Epidermal melanocyte (primary cell): ENCODE data around the gene TNRC6C.

Source experiments
- DNase-seq: peaks from one replicate; pipeline ENCODE4 v3.0.0; 2011; ENCODE audit warnings: low spot score; ENCODE audit not compliant: insufficient read length

Gene TNRC6C

DNA sequence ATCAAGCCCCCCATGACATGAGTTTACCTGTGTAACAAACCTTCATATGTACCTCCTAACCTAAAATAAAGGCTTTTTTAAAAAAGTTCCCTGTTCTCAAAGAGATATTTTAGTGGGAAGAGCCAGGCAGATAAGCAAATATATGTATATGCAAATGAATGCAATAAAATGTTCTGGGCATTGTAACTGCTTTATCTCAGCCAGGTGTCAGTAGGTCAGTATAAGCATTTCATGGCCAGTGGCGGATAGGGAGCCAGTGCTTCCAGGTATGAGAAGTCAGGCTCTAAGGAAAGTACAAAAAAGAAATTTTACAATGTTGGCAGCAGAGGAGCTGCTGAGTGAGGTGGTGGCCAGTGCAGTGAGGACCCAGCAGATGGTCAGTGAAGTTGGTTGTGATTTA, 53.9 kb downstream of the TNRC6C start:
- DNase-seq, result no peak

DNA sequence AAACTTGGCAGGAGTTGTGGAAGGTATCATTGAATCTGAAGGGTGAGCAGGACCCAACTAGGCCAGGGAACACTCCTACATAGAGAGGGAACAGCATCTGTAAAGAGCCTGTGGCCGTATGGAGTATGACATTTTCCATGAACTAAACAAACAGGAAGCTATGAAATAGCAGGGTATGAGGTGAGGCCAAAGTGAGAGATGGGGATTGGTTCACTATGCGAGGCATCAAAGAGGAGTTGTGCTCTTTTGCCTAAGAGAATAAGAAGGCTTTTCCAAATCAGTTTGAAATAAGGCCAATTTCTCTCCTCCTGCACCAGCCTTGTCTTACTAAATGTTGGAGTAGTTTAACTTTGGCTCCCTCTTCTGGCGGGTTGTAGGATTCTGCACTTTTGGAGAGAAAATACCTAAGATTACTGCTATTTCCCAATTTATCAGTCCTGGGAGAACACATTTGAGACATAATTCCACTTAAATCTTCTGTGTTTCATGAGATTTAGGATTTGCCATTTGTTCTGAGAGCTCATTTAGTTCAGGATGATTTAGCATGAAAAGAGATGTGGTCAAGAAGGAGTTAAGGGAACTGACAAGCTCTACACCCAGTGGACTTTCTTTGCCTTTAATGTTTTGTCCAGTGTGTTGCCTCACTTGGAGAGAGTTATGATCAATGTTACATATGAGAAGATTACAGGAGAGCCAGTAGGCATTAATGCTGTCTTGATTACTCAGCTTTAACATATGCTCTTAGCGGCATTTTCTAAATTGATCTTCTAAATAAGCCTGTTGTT, 55.4 kb downstream of the TNRC6C start:
- DNase-seq, result peak; percentile 56

DNA sequence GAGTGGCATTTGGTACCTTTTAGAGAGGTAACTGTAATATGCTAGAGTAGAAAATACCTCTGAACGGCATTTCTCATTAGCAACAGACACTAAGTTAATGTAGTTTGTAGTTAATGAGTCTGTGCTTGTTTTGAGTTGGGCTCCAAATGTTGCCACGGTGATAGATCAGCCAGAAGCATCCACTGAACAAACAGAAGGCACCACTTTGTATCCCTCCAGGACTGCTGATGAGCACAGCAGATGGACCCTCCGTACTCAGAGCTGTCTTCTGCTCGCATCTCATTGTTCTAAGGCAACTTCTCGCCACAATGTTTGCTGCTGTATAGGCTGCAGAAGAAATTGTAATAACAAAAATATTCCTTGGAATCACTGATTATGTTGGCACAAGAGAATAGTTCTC, 56.1 kb downstream of the TNRC6C start:
- no peak for DNase-seq

DNA sequence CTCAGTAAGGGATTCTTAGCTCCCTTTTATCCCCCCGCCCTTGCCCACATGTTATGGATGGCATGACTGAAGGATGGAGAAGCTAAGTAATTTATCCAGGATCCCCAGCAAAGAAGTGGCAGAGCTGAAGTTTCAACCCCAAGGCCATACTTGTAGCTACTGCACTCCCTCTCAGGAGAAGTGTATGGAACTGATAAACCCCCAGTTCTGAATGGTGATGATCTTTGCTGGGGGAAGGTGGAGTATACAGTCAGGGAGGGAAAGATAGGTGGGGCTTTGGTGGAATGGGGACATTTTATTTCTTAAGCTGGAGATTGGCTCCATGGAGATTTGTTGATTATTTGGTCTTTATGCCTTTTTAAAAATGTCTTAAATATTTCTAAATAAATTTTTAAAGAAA, 58.3 kb downstream of the TNRC6C start:
- no peak for DNase-seq

DNA sequence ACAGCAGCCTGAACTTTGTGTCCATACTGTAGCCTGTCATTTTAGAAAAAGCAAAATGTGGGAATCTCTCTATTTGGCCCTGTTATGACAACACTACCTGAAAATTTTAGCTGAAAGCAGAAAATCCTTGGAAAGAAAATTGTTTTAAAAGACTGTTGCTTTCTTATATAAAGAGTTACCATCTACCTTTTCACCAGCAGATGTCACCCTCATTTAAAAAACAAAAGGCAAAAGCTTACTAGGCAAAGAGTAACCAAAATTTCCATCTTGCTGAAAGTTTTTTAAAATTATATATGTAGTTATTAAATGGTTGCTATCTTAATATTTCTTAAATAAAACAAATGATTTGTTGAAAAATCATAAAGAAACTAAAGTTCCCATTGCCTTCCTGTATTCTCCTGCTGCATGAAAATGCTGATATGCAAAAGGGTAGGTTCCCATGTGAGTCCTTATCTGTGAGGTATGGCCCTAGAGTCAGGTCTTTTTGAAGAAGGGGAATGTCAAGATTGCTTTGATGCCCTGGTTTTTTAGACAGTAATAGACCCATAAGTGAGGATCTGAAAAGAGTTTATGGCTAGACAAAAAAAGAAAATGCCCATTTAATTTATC, 61.0 kb downstream of the TNRC6C start:
- no peak for DNase-seq

DNA sequence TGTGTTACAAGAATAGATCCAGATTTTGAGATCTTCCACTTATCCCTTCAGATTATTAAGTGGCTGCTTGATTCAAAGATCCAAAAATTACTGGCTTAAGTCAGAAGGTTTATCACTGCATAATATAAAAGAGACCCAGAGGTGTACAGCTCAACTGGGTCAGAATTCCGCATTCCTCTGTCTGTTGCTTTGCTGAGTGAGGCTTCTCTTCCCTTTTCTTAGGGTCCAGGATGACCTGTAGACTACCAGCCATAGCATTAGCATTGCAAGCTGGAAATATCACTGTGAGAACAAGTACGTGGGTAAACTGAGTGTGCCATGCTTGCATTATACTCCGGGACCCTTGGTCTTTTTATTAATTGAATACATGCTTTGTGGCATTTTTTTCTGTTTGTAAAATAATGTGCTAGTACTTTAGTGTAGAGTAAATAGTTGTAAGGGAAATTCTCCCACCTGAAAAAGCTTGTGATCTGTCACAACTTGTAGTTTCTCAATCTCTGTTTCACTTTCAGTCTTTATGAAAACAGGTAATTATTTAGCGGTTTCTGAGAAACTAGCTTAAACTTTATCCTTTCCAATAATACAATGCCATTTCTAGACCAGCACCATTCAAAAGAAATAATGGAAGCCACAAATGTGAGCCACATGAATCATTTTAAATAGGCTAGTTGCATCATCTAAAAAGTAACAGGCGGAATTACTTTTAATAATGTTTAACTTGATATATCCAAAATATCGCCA, 61.6 kb downstream of the TNRC6C start:
- no peak for DNase-seq

DNA sequence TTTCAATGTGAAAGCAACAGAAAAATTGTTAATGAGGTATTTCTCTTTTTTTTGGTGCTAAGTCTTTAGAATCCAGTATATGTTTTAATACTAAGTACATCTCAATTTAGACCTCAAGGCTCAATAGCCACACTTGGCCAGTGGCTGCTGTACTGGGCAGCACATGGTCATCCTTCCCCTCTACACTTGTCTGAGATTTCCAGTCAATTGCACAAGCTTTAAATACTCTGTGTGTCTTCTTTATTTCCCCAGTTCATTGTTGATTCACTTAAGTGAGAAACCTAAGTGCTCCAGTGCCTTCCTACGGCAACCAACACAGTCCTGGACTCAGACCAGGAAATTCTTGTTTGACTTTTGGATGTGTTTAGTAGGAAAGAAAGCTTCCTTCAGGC, 62.2 kb downstream of the TNRC6C start:
- DNase-seq, result no peak

DNA sequence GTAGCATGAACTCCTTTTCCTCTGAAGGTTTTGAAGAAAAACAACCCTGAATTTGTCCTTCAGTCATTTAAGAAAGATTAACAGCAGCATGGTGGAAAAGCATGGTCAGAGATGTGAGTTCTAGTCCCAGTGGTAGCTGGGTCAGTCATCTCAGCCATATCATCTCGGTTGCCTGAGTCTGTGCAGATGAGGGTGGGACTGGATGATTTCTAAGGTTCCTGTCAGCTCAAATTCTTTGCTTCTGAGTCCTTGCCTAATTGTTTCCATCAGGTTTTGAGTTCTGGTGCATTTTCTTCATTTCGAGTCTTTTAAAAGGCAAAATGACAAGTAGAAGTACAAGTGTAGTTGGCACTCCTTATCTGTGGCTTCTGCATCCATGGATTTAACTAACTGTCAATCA, 63.9 kb downstream of the TNRC6C start:
- no peak for DNase-seq

DNA sequence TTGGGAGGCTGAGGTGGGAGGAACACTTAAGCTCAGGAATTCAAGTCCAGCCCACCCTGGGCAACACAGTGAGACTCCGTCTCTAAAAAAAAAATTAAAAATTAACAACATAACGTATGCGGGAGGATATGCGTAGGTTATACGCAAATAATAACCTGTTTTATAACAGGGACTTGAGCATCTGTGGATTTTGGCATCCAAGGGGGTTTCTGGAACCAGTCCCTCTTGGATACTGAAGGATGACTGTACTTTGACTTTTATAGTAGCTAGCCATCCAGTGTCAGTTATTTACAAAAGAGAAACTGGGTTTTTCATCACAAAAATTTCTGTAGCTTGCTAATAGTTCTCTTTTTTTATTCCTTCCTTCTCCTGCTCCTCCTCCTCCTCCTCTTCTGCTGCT, 64.5 kb downstream of the TNRC6C start:
- DNase-seq, result no peak

DNA sequence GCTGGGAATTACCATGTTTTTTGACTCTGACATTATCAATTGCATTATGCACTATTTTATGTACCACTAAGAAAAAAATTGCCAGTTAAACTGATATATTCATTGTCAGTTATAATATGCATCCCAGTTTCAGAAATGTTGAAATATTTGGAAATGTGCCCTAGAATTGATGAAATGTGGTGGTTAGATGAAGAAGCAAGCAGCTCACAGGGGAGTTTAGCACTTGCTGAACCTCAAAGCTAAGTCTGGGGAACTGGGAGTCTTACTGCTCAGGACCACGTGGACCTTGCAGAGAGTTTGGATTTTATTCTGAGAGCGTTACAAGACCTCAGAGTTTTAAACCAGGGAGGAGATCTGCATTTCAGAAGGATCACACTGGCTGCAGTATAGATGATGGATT, 67.9 kb downstream of the TNRC6C start:
- DNase-seq, result no peak

DNA sequence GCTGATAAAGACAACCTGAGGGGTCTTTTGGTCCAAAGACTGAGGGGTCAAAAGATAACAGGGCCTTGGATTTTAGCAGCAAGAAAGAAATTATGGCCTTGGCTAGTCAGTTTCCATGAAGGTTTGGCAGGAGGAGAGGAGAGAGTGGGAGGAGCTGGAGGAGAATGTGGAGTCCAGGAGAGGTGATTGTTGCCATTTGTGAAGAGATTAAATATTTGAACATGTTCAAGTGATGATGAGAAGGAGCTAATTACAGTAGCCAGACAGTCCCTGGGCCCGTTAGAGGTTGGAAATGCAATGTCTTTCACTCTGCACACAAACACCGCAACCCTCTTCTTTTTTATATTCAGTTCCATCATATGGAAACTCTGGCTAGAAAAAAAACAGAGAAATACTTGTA, 68.6 kb downstream of the TNRC6C start:
- no peak for DNase-seq

DNA sequence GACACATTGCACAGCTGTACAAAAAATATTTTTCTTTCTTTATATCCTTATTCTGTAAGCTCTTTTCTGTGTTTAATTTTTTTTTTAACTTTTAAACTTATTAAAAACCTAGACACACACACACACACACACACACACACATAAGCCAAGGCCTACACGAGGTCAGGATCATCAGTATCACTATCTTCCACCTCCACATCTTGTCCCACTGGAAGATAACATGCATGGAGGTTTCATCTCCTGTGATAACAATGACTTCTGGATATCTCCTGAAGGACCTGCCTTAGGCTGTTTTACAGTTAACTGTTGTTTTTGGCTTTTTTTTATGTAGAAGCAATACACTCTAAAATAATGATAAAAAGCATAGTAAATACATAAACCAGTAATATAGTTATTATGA, 71.2 kb downstream of the TNRC6C start:
- no peak for DNase-seq

DNA sequence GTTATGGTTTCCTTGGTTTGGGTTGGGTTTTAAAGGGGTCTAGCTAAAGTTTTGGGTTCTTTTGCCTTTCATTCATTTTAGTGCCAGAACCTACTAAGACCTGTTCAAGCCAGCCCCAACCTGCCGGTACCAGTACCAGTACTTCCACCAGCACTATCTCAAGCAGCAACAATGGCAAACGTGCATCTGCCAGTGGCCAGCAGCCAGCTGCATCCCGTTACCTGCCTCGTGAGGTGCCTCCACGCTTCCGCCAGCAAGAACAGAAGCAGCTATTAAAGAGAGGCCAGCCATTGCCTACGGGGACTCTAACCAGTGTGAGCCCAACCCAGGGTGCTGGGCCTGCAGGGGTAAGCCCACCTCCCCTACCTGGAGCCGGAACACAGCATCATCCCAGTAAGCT, 72.9 kb downstream of the TNRC6C start:
- no peak for DNase-seq

DNA sequence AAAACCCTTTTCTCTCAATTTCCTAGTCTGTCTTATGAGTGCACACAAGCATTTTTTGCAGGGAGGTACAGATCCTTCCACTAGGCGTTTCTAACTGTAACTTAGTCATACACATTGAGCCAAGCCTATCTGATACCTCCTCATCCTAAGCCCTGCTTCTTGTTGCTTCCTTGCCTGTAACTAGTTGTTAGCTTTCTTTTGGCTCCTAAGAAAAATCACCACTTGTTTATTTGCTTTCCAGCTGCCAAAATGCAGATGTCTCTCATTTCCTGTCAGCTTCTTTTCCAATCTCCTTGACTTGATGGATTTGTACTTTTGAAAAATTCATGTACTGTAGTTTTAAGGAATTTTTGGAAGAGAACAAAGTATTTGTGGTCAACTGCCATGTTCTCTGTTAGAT, 73.7 kb downstream of the TNRC6C start:
- DNase-seq, result no peak

DNA sequence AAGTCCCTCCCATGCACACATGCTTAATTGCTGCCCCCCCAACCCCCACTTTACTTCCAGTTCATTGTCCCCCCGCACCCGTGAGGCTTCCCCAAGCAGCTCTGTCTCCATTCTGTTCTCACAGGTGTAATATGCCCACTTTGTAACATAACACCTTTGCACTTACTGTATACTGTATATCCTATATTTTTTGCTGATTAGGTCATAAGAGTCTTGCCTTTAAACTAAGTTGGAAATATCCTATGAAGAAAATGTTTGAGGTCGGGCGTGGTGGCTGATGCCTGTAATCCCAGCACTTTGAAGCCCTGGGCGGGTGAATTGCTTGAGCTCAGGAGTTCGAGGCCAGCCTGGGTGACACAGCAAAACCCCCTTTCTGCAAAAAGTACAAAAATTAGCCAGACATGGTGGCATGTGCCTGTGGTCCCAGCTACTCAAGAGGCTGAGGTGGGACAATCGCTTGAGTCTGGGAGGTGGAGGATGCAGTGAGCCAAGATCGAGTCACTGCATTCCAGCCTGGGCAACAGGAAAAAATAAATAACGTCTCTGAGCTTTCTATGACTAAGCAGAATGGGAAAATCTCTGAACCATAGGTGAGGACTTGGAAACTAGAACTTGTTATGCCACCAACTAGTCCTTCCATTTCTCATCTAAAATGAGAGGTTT, 76.1 kb downstream of the TNRC6C start:
- no peak for DNase-seq

DNA sequence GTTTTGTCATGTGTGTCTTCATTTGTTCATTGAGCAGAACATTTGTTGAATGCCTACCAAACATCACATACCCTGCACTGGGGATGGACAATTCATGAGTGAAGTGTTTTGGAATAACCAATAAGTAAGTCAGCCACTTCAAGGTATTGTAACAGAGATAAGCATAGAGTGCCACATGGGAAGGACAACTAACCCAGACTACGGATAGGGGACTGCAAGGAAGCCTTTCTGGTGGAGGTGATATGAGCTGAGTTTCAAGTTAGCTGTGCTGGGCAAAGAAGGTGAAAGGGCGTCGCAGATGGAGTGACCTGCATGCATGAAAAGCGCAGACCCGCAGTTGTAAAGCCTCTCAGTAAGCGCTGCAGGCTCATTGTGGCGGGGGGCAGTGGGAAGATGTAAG, 78.8 kb downstream of the TNRC6C start:
- no peak for DNase-seq

DNA sequence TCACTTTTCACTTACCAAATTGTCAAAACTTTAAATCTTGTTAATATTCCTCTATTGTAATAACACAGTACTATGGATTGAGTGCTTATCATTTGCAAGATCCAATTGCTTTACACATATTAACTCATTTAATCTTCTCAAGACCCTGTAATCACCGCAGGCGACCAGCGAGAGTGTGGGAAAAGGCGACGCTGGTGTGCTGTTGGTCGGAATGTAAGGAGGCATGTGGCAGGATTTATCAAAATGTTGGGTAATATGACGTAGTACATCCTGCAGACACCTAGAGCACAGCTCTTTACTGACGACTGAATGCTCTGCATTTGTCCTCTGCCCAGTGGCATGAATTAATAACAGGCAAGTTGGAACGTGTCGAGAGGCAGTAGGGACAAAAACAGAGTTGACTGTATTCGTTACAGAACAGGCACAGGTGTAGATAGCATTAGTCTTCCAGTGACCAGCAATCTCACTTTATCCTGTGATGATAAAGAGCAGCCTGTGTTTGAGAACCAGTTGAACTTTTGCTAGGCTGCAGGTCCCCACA, 80.3 kb downstream of the TNRC6C start:
- no peak for DNase-seq

DNA sequence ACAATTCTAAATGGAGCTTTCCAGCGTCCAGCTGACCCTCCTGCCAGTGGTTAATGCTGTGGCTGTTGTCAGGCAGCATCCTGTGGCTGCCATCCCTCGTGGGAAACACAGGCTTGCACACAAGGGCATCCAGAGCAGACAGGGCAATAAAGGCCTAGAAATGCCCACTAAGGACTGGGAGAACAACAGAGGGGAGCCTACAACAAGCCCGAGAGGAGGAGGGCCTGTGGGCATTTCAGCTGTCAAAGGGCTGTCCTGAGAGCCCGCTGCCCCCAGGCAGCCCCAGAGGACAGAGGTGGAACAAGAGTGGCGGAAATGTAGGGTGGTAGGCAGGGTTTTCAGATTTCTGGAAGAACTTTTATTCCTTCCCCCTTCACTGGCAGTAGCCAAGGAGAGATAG, 81.1 kb downstream of the TNRC6C start:
- DNase-seq, result no peak

DNA sequence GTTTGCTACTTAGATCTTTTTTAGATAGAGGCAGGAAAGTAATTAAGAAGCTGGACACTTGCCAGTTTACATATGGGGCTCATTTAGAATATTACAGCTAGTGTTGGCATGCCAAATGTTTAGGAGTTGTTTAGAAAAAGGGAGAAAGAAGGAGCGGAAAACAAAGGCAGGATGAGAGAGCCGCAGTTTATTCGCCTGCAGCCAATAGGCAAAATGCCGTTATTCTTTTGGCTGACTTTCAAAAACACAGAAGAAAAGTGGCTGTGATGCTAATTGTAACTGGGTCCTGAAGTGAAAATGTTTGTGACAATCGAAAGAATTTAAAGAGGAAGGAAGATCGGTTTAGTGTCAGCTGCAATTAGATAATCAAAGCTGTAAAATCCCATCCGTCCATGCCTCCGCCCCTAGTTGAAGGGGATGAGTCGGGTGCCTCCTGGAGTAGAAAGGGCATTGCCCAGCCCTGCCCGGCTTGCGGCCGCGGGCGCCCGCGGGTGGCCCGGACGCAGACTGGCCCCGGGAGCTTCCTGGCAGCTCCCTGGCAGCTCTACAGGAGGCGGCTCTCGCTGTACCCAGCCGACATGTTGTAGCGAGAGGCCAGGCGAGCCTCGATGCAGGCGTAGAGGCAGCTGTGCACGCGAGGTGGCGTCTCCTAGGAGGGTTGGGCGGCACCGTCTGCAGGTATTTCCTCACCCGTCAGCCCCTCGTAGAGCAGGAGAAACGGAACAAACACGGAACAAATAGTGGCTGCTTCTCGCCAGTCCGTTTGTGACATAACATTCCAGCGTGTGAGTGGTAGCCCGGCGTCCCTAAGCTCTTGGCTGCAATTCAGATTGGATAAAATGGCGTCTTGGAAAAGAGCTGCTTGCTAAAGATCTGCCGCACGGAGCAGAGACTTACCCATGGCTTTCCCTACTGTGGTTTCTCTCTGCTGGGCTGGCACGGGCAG, 82.2 kb downstream of the TNRC6C start:
- peak; percentile 51 for DNase-seq

DNA sequence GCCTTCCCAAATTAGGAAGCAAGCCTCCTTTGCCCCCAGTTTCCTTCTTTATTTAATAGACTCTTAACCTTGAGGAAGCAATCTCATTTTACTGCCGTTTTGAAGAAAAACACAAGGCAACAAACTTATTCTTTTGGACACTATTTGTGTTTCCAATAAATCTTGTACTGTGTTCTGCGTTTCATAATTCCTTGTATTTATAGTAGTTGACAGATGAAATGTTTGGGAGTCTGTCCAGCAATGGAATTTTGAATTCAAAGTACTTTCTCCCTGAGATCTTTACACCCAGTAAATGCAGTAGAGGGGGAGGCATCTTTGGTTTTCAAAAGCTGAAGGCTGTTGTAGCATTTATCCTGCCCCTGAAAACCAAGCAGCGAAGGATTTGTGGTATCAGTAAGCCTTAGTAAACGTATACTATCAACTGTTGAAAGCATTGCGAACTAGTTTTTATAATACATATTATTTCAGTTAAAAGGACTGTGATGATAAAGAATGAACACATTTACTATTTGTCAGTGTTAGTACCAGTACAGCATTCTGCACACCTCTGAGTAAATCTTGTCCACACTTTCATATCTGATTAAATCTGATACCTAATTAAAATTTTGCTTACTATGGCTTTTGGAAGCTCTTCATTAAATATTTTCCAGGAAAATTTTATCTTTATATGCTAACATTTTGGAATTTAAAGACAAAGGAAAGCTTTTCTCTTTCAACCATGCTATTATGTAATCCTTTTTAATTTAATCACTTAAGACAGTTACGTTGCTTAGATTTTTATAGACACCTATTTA, 83.1 kb downstream of the TNRC6C start:
- no peak for DNase-seq
